Hematopoietic multipotent progenitor cell (in vitro differentiated cells): ENCODE data around the gene KIF6. TPM values are rescaled to one million over a fixed set of nuclear protein-coding genes. Genes with fewer than 3 reads are reported as not detected.
"Not testable (repeated sequence)": the region's sequence is repeated elsewhere in the genome, so short reads cannot be mapped to it uniquely, and the experiment has no call there.

Source experiments
- DNase-seq, 3 donors: peaks; one replicate each; pipeline ENCODE4 v3.0.0-alpha.2; 2011 to 2015; ENCODE audit warnings: low read depth in 2 of 3, low spot score in 2 of 3
- total RNA-seq: library from RNA; depleted of rRNA; stranded (reverse); fragments of >200 nt; gene quantifications from one replicate; pipeline ENCODE4 v1.2.3, GENCODE V29; 2012

KIF6 gene
- under 0.01 TPM for total RNA-seq

- DNase-seq = peak; percentile 28 to 96 (median 87)
These were observed at the start of gene KIF6 for GRCh38 chr6:39724787-39725631. Gene KIF6 (minus strand): TSS chr6:39725408. CDS start chr6:39725310, 98 bp downstream.

- DNase-seq = no peak
These were observed 48.6 kb upstream of the KIF6 start for GRCh38 chr6:39773782-39774181.

DNA sequence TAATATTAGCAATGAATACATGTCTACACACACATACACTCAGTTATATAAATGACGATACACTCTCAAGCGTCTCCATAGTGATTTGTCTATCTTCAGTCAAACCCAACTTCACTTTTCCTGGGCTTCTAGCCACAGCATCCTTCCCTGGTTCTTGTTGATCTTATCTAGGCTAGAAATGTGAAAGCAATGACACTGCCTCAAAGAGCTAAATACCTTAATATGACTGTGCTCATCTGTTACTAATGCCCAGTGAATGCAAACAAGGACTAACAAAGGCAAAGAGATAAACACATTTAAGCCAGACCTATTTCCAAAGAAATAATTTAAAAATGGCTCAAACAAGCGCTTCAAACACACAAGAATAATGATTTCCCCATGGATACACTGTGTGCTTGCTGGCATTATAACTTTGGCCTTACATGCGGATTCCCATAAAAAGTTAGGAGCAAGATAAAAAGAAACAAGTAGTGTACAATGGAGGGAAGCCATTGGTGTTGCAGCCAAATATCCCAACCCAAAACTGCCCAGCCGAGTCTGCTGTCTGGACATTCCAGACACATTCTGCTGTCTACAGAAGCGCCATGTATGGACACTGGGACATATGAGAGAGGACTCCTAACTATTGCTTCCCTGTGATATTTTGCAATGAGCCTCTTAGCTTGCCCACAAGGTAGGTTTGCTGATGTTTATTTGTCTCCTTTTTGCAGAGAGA is 47.5 kb upstream of the KIF6 start:
- peak in 1 of 3 donors; percentile 23 for DNase-seq

- no peak for DNase-seq
These were observed 45.2 kb upstream of the KIF6 start for GRCh38 chr6:39770446-39770845.

GRCh38 chr6:39769012-39769411 is 43.8 kb upstream of the KIF6 start:
- DNase-seq = no peak

DNA sequence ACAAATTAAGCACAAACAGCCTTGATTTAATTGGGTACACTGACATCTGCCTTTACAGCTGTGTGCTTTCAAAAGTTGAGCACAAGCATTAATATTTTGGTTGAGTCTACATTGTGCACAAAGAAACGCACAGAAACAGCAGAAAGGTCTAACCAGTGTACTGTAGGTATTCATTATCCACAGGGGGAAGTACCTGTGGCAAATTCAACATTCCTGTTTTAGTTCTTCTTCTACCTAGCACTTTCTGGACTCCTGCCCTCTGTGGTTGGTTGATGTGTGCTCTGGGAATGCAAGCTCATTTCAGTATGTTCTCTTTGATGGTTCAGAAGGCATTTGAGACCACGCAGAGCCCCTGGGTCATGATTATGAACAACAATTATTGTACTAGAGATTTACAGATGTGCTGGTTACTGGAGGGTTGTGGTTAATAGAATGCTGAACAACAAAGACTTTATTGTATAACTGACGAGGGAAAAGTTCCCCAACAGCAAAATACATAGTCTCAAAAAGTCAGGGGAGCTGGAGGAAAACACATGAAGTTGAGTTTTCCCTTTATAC is 40.4 kb upstream of the KIF6 start:
- no peak for DNase-seq

GRCh38 chr6:39760226-39760952 is 35.2 kb upstream of the KIF6 start:
- no peak for DNase-seq

- DNase-seq = no peak
These were observed 33.8 kb upstream of the KIF6 start for GRCh38 chr6:39758905-39759605.

- no peak for DNase-seq
These were observed 31.4 kb upstream of the KIF6 start for GRCh38 chr6:39756582-39756981.

DNA sequence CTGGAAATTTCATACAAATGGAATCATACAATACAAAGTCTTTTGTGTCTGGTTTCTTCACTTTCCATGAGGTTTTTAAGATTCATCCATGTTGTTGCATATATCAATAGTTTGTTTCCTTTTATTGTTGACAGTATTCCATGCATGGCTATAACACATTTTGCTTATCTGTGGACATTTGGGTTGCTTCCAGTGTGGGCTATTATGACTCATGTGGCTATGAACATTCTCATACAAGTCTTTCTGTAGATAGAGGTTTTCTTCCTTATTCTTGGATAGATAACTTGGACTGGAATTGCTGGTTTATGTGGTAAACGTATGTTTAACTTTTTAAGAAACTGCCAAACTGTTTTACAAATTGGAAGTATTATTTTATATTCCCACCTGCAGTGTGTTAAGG is 30.0 kb upstream of the KIF6 start:
- no peak for DNase-seq

DNA sequence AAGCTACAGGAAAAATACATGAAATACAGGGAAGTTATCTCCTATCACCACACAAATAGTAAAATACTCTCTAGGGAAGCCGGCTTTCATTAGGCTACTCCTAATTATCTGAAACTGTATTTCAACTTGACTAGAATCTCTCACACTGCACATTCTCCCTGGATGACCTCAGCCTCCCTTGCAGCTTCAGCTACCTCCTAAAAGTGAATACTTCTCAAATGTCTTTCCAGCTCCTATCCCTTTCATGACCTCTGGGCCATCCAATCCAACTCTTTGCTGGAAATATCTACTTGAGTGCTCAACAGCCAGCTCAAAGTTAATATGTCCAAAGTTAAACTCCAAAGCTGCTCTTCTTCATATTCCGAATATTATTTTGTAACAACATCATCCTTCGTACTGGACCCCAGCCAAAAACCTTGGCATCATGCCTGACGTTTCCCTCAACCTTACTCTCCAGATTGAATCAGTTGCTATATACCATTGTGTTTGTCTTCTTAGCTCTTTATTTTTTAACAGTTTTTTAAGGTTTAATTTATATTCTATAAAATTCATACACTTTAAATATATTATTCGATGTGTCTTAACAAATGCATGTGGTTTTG is 29.4 kb upstream of the KIF6 start:
- DNase-seq = no peak

DNA sequence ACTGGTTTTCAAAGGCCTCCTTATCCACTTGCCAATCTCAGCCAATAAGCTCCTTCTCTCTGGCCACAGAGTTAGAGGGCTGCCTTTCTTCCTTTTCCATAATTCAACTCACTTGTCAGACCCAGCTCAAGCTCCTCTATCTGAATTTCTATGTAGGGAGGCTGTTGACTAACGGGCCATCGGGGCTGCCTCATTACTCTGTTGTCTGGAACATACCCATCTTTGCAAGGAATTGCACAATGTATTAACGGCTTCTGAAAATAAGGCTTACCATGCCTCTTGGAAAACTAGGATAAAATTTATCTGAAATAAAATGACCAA is 28.5 kb upstream of the KIF6 start:
- peak in 1 of 3 donors; percentile 6 for DNase-seq

- no peak for DNase-seq
These were observed 27.9 kb upstream of the KIF6 start for GRCh38 chr6:39752835-39753724.

- DNase-seq = no peak
These were observed 21.6 kb upstream of the KIF6 start for GRCh38 chr6:39746795-39747194.

DNA sequence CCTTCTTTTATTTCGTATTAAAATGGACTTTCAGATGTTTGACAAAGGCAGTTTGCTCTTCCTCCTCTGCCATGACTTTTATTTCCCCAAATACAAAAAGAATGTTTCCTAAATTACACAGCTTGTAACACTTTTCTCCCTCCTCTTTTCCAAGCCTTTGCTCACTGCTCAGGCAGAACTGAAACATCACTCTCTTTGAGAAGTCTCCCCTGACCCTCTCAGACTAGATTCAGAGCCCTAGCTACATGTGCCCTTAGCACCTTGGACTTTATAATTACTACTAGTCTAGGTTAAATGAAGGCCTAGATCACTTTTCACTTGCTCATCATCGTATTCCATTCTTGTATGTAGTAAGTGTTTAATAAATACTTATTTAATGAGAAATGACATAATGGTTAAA is 8.5 kb upstream of the KIF6 start:
- DNase-seq = no peak

- DNase-seq = no peak
These were observed 6.4 kb upstream of the KIF6 start for GRCh38 chr6:39731565-39731964.

GRCh38 chr6:39729945-39730344 is 4.7 kb upstream of the KIF6 start:
- DNase-seq = no peak

- no peak for DNase-seq
These were observed 407 bp upstream of the KIF6 start for GRCh38 chr6:39725632-39725997.

DNA sequence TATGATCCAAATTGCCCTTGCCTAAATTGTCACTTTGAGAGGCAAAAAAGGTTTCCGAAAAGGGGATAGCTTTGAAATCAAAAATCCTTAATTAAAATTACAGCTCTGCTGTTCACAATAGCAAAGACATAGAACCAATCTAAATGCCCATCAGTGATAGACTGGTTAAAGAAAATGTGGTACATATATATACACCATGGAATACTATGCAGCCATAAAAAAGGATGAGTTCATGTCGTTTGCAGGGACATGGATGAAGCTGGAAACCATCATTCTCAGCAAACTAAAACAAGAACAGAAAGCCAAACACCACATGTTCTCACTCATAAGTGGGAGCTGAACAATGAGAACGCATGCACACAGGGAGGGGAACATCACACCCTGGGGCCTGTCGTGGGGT is 1.9 kb downstream of the KIF6 start:
- DNase-seq = not testable (repeated sequence)
